GM12892 (cell line): ENCODE measurements around the gene FOXJ3.

Experiments used
- POLR2A ChIP-seq: IDR thresholded peaks from 2 replicates; pipeline ENCODE4 v1.6.1; 2011; ENCODE audit warnings: low read depth, low read length, control low read depth
- POLR2AphosphoS5 ChIP-seq: IDR thresholded peaks from 2 replicates; pipeline ENCODE4 v1.6.1; 2011; ENCODE audit warnings: low read depth, low read length, control low read depth

- TF ChIP-seq POLR2A (no peak), POLR2AphosphoS5 (no peak)
Observed at GRCh38 chr1:42189931-42190853, 144.8 kb downstream of the FOXJ3 start.
